Neural progenitor cell (in vitro differentiated cells): ENCODE measurements around the gene HARS2.
"Not testable (repeated sequence)": the region's sequence is repeated elsewhere in the genome, so short reads cannot be mapped to it uniquely, and the experiment has no call there.

Source experiments
- CTCF ChIP-seq: fragments of 200-600 bp; sonication (generic); IDR thresholded peaks from 2 replicates; pipeline ENCODE4 v1.5.1; 2017; ENCODE audit warnings: antibody characterized with exemption, mild to moderate bottlenecking
- EZH2 ChIP-seq: fragments of 200-600 bp; sonication (generic); IDR thresholded peaks from 2 replicates; pipeline ENCODE4 v1.6.1; 2017; ENCODE audit warnings: antibody characterized with exemption, mild to moderate bottlenecking, moderate library complexity
- EZH2phosphoT487 ChIP-seq: fragments of 200-600 bp; sonication (generic); IDR thresholded peaks from 2 replicates; pipeline ENCODE4 v1.6.1; 2017; ENCODE audit warnings: antibody characterized with exemption

DNA sequence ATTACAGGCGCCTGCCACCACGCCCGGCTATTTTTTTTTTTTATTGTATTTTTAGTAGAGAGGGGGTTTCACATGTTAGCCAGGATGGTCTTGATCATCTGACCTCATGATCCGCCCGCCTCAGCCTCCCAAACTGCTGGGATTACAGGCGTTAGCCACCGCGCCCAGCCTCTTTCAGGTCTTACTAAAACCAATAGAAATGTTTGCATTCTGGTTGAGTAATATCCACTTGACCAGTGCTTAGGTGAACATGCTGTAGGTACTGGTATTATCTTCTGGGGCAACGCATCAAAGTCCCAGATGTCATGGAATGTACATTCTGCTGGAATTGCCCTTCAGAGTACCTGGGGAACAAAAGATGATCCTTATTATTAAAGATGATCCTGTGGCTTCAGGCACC, 17.5 kb downstream of the HARS2 start:
- TF ChIP-seq CTCF, EZH2, EZH2phosphoT487: not testable (repeated sequence)
